Urinary bladder (tissue), 4 donors: ENCODE data around the gene TMEM141. TPM values are rescaled to one million over a fixed set of nuclear protein-coding genes. Genes with fewer than 3 reads are reported as not detected.
A peak's percentile ranks its signal among the peaks of the same experiment; 100 is the strongest.
"Not testable (repeated sequence)": the region's sequence is repeated elsewhere in the genome, so short reads cannot be mapped to it uniquely, and the experiment has no call there.

Source experiments
- DNase-seq: peaks from one replicate; pipeline ENCODE4 v3.0.0-alpha.2; 2015; ENCODE audit errors: extremely low spot score
- H3K27ac ChIP-seq: one replicate; pipeline ENCODE4 v1.5.1; 2013; ENCODE audit warnings: low read depth, mild to moderate bottlenecking, moderate library complexity
- H3K36me3 ChIP-seq: one replicate; pipeline ENCODE4 v1.6.1; 2013; ENCODE audit warnings: mild to moderate bottlenecking, moderate library complexity; ENCODE audit not compliant: insufficient read depth
- H3K4me1 ChIP-seq: one replicate; pipeline ENCODE4 v1.6.1; 2013; ENCODE audit warnings: mild to moderate bottlenecking, moderate library complexity; ENCODE audit not compliant: insufficient read depth
- H3K4me3 ChIP-seq: one replicate; pipeline ENCODE4 v1.5.1; 2013; ENCODE audit warnings: low read depth, low read length
- WGBS: extraction: QIAGEN DNeasy Blood & Tissue Kit; methylation state at CpG from one replicate; pipeline ENCODE4 v1.1.7; 2013; 5-methylcytosine and 5-hydroxymethylcytosine counted together
- polyA plus RNA-seq: library from polyadenylated mRNA; stranded (reverse); fragments of 200-250 nt; gene quantifications from one replicate; pipeline ENCODE4 v1.2.3, GENCODE V29; 2013
- total RNA-seq: library from RNA; depleted of rRNA; stranded (reverse); fragments of >200 nt; gene quantifications from one replicate; pipeline ENCODE4 v1.2.3, GENCODE V29; 2014
- donor health status: healthy with polysubstance abuse.
- donor health status: healthy.

The TMEM141 gene
- total and polyA plus RNA-seq, 2 donors: 29.4 to 83.2 TPM

DNA sequence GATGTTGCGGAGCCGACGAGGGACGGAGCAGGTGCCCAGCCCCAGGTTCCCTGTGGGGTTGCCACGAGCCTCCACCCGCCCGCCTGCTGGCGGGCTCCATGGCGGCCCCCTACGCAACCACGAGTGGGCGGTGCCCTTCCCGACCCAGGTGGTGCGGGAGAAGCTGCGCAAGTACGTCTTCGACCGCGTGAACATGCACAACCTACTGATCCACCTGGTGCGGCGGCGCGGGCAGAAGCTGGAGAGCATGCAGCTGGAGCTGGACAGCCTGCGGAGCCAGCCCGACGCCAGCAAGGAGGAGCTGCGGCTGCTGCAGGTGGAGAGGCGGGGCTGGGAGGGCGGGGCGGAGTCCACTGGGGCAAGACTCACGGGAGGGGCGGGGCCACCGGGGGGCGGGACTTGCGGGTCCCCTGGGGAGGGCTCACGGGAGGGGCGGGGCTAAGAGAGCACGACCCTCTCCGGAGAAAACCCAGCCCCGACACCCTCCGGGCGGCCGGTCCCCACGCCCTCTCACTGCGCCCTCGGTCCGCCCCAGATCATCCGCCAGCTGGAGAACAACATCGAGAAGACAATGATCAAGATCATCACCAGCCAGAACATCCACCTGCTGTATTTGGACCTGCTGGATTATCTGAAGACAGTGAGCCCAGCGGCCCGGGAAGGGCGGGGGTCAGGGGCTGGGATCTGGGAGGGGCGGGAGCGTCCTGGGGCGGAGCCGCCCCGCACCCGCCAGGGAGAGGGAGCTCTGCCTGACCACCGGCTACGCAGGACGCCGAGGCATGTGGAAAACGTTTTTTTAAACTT is 8.9 kb downstream of the TMEM141 start:
- DNase-seq: no peak
- H3K4me3 ChIP-seq: peak overlapping the region; percentile 24
- under 1% methylated on average over 62 of the region's 63 CpGs for WGBS
- peaks cover 1% of the 10 kb centered on the region for H3K4me1 ChIP-seq
- H3K36me3 ChIP-seq: no peaks in the 10 kb centered on the region
- peak overlapping the region; percentile 48 for H3K27ac ChIP-seq

DNA sequence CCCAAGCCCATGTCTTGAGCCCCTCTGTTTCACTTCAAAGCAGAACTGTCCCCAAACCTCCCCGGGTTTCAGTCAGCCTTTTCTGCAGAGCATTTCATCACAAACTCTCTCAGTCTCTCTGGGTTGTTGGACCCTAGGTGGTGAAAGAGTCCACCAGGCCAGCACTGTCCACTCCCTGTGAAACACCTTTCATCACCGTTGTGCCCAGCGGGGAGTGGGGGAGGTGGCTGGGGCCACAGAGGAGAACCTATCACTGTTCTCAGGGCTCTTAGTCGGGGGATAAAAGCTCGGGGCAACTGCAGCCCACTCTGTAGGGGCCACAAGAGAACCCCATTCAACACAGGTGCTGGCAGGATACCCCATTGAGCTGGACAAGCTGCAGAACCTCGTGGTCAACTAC is 11.2 kb downstream of the TMEM141 start:
- Histone ChIP-seq H3K27ac (no peak overlapping the region), H3K4me1 (peaks cover 1% of the 10 kb centered on the region), H3K36me3 (no peaks in the 10 kb centered on the region), H3K4me3 (no peak overlapping the region)
- WGBS: 77% methylated on average over 6 of the region's 6 CpGs
- DNase-seq: no peak

DNA sequence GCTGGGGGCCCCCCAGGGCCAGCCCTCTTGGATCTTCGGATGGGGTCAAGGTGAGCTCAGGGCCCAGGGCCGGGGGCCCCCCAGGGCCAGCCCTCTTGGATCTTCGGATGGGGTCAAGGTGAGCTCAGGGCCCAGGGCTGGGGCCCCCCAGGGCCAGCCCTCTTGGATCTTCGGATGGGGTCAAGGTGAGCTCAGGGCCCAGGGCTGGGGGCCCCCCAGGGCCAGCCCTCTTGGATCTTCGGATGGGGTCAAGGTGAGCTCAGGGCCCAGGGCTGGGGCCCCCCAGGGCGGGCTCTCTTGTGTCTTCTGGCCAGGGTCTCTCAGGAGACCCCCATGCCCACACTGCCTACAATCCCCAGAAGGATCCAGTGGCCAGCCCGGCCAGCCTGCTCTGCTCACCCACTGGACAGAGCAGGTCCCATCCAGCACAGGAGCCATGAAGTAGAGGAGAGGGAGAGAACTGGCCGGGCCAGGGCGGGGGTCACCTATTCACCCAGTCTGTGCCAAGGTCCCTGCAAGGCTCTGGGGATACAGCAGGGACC is 11.9 kb downstream of the TMEM141 start:
- H3K4me3 ChIP-seq, H3K4me1 ChIP-seq, DNase-seq, H3K27ac ChIP-seq, H3K36me3 ChIP-seq: not testable (repeated sequence)
- 96% methylated on average over 8 of the region's 9 CpGs for WGBS

DNA sequence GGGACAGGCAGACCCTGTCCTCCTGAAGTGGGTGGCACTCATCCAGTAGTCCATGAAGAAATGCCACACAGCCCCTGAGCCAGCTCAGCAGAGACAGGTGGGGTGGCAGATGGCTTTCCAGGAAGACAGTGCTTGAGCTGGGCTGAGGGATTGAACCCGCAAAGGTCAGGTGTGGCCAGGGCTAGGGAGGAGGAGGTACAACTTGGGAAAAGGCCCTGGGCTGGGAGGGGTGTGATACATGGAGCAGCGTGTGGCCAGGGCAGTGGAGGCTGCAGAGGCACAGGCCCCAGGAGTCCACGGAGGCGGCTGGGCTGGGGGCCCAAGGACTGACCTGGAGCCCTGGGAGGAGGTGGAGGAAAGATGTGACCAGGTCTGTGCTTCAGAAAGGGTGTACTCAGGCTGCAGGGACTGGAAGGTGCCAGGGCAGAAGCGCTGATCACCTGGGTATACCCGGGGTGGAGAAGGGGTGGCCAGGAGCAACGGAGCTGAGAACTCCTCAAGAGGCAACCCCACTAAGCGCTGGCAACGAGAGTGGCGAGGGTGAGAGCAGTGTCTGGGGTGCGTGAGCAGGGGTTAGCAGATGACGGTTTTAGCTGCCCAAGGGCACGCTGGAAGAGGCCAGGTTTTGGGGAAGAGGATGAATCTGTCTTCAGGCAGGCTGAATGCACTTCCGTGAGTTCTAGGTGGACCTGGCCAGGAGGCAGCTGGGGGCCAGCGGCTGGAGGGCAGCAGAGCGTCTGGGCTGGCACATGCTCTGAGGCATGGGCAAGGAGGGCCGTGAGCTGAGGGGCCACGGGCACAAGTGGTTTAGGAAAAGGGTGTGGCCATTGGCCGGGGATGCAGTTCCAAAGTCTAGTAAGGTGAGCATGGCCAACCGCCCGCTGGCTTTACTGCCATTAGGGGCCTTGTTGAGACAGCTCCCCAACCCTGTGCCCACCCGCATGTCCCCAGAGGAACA is 12.7 kb downstream of the TMEM141 start:
- 93% methylated on average over 22 of the region's 22 CpGs for WGBS
- no peak overlapping the region for H3K27ac ChIP-seq
- no peak for DNase-seq
- peaks cover 1% of the 10 kb centered on the region for H3K4me1 ChIP-seq
- no peak overlapping the region for H3K4me3 ChIP-seq
- H3K36me3 ChIP-seq: no peaks in the 10 kb centered on the region

DNA sequence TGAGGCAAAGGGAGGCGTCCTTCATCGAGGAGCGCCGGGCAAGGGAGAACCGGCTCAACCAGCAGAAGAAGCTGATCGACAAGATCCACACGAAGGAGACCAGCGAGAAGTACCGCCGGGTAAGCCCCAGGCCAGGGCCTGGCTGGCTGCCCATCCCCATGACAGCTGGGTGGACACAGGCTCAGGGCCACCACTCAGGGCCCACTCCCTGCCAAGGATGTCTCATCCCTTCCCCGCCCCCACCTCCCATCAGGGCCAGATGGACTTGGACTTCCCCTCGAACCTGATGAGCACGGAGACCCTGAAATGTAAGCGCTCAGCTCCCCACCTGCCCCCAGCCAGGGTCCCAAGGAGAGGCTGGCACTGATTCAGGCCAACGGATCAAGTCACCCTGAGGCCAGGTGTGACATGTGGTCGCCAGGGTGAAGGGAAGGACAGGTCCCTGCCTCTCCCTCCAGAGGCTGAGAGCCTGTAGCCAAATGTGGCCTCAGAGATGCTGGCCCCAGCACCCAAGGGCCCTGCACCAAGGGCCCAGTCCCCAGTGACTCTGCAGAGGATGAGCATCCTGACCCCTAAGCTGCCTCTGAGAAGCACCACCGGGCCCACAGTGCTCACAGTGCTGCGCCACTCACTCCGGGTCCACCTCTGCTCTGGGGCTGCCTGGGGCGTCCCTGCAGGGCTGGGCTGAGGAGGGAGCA is 13.5 kb downstream of the TMEM141 start:
- Histone ChIP-seq H3K4me3 (no peak overlapping the region), H3K27ac (no peak overlapping the region), H3K4me1 (peaks cover 1% of the 10 kb centered on the region), H3K36me3 (no peaks in the 10 kb centered on the region)
- 93% methylated on average over 20 of the region's 20 CpGs for WGBS
- DNase-seq: no peak

DNA sequence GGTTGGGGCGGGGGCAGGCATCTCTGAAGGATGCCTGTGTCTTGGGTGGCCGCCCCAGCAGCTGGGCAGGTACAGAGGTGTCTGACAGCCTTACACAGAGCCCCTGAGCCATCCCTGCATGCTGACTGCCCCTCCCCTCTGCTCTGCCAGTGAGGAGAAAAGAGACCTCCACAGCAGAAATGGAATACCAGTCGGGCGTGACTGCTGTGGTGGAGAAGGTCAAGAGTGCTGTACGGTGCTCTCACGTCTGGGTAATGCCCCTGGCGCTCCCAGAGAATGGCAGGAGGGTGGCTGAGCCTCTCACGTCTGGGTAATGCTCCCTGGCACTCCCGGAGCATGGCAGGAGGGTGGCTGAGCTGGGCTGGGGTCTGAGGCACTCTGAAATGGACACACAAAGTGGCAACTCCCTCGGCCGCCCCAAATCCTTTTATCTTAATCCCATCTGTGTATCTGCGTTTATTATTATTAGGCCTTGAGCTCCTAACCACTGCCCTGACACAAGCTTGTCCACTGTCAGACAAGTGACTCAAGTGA is 14.1 kb downstream of the TMEM141 start:
- no peak overlapping the region for H3K4me3 ChIP-seq
- WGBS: 88% methylated on average over 12 of the region's 12 CpGs
- DNase-seq: no peak
- H3K27ac ChIP-seq: no peak overlapping the region
- no peaks in the 10 kb centered on the region for H3K36me3 ChIP-seq
- H3K4me1 ChIP-seq: peaks cover 1% of the 10 kb centered on the region

DNA sequence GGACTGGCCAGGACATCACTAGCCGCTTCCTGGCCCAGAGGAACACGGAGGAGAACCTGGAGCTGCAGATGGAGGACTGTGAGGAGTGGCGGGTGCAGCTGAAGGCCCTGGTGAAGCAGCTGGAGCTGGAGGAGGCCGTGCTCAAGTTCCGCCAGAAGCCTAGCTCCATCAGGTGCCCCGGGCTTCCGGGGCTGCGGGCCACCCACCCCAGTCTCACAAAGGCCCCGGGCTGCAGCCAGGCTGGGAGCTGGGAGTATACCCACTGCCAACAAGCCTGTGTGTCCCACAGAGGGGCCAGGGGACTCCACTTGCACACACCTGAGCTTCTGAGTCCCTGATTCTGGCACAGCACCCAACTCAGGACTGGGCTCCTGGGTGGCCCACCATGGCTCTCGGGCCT is 14.9 kb downstream of the TMEM141 start:
- Histone ChIP-seq H3K27ac (no peak overlapping the region), H3K4me3 (no peak overlapping the region), H3K4me1 (peaks cover 1% of the 10 kb centered on the region), H3K36me3 (no peaks in the 10 kb centered on the region)
- 97% methylated on average over 10 of the region's 10 CpGs for WGBS
- no peak for DNase-seq

DNA sequence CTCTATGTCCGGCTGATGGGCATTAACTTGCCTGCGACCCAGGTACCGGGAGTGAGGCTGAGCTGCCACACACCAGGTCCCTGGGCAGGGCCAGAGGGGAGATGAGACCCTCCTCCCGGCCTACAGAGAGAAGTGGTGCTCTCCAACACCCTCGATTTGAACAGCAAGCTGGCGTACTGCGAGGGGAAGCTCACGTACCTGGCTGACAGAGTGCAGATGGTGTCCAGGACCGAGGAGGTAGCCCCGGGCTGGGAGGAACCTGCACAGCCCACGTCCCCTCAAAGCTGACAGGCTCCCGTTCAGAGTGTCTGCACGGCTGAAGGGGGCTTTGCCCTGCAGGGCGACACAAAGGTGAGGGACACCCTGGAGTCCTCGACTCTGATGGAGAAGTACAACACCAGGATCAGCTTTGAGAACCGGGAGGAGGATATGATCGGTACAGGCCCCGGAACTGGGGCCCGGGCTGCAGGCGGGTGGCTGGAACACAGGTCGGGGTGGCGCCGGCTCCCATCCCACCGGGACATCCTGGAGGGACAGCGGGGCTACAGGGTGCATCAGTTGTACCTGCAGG is 15.6 kb downstream of the TMEM141 start:
- H3K27ac ChIP-seq: no peak overlapping the region
- H3K4me3 ChIP-seq: peak overlapping the region; percentile 98
- WGBS: 69% methylated on average over 25 of the region's 25 CpGs
- peaks cover 1% of the 10 kb centered on the region for H3K4me1 ChIP-seq
- no peaks in the 10 kb centered on the region for H3K36me3 ChIP-seq
- DNase-seq: no peak

DNA sequence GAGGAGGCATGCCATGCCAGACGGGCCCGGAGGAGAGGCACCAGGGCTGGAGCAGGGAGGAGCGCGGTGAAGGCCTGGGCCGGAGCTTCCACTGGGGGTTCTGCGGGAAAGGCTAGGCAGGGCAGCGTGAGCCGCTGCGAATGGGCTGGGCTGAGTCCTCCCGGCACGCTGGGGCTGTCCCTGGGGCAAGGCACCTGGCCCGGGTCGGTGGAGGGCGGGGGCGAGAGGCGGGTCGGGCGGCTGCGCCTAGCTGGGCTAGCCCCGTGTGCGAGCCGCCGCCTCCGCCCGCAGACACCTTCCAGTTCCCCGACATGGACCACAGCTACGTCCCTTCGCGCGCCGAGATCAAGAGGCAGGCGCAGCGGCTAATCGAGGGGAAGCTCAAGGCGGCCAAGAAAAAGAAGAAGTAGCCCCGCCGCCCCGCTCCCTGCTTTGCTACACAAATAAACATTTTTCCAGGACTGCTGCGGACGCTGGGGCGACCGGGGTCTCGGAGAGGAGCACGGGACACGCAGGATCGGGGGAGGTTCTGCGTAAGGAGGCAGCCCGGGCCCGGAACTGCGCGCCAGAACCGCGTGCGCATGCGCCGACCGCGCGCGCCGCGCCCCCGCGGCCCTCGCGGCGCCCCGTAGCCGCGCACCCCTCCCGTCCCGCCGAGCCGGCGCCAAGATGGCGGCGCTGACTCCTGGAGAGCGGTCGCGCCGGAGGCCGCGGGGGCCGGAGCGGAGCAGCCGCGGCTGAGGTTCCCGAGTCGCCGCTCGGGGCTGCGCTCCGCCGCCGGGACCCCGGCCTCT is 16.3 kb downstream of the TMEM141 start, which contains the start of gene RABL6:
Gene RABL6, plus strand, starts transcription at position 668 of the 794 bp plus-strand sequence. CDS start 249 bp downstream, outside the sequence.
- H3K4me3 ChIP-seq: peak within 1 kb of the TSS; percentile 98
- peak within 1 kb of the TSS; percentile 70 for H3K27ac ChIP-seq
- no peak for DNase-seq
- WGBS: under 1% methylated on average over 96 of the region's 96 CpGs
- H3K36me3 ChIP-seq: no peaks in the 10 kb centered on the region
- H3K4me1 ChIP-seq: peaks cover 1% of the 10 kb centered on the region

DNA sequence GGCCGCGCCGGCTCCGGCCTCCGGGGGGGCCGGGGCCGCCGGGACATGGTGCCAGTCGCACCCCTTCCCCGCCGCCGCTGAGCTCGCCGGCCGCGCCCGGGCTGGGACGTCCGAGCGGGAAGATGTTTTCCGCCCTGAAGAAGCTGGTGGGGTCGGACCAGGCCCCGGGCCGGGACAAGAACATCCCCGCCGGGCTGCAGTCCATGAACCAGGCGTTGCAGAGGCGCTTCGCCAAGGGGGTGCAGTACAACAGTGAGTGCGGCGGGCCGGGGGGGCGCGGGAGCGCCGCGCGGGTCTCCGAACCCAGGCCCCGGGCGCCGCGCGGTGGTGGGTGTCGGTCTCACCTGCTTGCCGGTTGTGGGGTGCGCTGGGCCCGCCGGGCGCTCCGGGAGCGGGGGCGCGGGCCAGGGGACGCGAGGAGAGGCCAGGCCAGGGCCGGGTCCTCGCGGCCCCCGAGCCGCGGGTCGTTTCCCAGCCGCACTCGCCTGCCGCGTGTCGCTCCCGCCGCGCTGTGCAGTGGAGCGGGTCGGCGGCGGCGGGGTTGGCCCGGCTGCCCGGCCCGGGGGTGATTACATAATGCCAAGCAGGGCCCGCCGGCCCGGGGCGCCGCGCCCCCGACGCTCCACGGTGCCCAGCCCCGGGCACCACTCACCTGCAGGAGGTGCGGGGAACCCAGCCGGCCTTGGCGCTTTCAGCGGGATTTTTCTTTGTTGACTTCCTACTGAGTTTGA is 17.1 kb downstream of the TMEM141 start:
- WGBS: under 1% methylated on average over 93 of the region's 93 CpGs
- Histone ChIP-seq H3K4me3 (peak overlapping the region; percentile 98), H3K36me3 (peaks cover 3% of the 10 kb centered on the region), H3K27ac (peak overlapping the region; percentile 51), H3K4me1 (peaks cover 1% of the 10 kb centered on the region)
- no peak for DNase-seq

DNA sequence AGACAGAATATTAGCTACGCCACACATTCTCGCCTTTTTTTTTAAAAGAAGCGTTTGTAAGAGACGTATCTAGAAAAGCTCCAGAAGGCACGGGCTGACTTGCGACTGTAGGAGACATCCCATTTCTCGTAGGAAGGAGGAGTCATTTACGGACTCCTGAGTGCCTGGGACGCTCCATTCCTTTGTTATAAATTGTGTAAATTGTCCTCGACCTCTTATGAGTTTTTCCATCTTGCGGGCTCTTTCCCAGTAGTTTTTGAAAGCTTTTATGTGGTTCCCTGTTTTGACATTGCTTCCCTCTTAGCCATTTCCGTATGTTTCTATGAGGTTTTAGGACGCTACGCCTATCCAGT is 17.6 kb downstream of the TMEM141 start:
- peaks cover 3% of the 10 kb centered on the region for H3K36me3 ChIP-seq
- no peak overlapping the region for H3K27ac ChIP-seq
- WGBS: 8% methylated on average over 14 of the region's 14 CpGs
- no peak for DNase-seq
- H3K4me1 ChIP-seq: peaks cover 1% of the 10 kb centered on the region
- H3K4me3 ChIP-seq: peak overlapping the region; percentile 98
